GM20000 (cell line): ENCODE data around the gene IDH3A.

Experiments
- DNase-seq: peaks from one replicate; pipeline ENCODE4 v3.0.0; 2012; ENCODE audit warnings: low spot score
- TF ChIP-seq, protein P1 (sequence below): IDR thresholded peaks from 2 replicates; pipeline ENCODE4 v1.5.1; 2012; ENCODE audit warnings: mild to moderate bottlenecking, control low read depth; ENCODE audit errors: extremely low read depth, missing control alignments

The IDH3A gene

GRCh38 chr15:78129751-78130287, 19.3 kb upstream of the IDH3A start:
- peak; percentile 35 for DNase-seq

DNA sequence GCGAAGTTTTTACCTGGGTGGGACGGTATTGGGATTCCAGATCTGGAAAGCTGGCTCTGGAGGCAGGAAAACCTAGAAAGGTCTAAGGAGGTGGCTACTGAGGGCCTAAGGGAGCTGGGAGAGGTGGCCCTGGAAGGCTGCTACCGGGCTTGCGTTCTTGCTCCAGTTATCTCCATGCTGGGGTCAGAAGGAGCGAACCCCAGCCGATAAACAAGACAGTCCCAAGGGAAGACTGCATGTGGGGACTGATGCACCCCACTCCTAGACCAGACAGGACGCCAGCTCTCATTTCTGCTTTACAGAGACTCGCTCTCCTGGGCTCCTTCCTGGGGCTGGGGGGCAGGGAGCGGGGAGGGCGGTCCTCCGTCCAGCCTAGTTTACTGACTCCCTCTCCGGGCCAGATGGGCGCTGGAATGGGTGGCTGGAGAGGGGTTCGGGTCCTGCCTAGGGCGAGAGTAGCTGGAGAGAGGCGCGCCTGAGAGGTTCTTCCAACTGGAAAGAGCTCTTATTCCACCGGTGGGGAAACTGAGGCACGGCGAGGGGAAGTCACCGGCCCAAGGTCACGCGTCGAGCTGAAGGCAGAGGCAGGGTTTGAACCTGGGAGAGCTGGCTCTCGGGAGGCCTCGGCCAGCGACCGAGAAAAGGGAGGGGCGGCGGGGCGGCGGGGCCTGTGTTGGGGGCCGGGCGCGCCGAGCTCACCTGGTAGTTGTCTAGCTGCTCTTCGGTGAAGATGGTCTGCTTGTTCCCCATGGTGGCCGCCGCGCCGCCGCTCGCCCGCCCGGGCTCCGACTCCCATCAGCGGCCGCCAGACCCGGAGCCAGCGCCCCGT, 18.5 kb upstream of the IDH3A start:
- DNase-seq: peak; percentile 42

More at GRCh38 chr15:78129751-78130287, 19.3 kb upstream of the IDH3A start:
- TF ChIP-seq, protein P1, sequence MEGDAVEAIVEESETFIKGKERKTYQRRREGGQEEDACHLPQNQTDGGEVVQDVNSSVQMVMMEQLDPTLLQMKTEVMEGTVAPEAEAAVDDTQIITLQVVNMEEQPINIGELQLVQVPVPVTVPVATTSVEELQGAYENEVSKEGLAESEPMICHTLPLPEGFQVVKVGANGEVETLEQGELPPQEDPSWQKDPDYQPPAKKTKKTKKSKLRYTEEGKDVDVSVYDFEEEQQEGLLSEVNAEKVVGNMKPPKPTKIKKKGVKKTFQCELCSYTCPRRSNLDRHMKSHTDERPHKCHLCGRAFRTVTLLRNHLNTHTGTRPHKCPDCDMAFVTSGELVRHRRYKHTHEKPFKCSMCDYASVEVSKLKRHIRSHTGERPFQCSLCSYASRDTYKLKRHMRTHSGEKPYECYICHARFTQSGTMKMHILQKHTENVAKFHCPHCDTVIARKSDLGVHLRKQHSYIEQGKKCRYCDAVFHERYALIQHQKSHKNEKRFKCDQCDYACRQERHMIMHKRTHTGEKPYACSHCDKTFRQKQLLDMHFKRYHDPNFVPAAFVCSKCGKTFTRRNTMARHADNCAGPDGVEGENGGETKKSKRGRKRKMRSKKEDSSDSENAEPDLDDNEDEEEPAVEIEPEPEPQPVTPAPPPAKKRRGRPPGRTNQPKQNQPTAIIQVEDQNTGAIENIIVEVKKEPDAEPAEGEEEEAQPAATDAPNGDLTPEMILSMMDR: no peak

DNA sequence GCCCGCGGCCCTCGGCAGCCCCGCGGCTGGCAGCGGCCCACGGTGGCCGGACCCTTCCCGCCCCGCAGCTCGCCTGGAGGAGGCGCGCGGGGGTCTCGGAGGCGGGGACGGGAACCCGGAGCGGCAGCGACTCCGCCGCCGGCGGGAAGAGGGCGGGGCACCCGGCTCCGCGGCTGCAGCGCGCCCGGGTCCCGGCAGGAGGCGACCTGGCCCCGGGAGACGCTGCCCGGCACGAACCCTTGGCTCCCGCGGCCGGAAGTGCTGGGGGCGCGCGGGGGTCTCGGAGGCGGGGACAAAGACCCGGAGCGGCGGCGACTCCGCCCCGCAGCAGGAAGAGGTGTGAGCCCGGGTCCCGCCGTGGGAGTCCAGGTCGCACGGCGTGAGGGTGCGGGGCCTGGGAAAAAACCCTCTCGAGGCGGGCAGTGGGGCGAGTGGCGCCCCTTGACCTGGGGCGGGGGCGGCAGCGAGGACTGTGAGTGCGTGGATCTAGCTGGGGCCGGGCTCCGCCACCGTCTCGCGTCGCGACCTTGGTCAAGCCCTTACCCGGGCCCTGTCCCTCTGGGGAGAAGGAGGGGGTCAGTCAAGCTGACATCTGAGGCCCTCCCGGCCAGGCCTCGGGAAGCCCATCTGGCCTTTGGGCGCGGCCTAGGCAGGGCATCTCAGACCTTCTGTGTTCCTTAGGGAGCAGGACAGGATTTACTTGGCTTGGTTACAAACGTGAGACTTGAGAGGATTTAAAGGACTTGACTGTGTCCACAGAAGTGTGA, 17.7 kb upstream of the IDH3A start, which contains the start of gene CIB2:
CIB2 (minus strand) TSS at position 151 of the 767 bp plus-strand sequence. CDS start 230 bp downstream, outside the sequence.
- TF ChIP-seq, protein P1: peak; percentile 77
- peak; percentile 98 for DNase-seq

More for the DNA sequence above, 18.5 kb upstream of the IDH3A start:
- TF ChIP-seq, protein P1: no peak

- TF ChIP-seq, protein P1: no peak
- no peak for DNase-seq
Measured at GRCh38 chr15:78133801-78134200, 15.4 kb upstream of the IDH3A start.

DNA sequence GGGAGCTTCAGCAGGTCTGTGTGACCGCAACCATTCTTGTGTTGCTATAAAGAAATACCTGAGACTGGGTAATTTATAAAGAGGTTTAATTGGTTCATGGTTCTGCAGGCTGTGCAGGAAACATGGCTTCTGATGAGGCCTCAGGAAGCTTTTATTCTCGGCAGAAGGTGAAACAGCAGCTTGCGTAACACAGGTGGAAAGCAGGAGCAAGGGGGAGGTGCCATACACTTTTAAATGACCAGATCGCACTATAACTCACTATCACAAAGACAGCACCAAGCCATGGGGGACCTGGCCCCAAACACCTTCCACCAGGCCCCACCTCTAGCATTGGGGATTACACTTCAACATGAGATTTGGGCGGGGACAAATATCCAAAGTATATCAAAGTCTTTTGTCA, 9.6 kb upstream of the IDH3A start:
- DNase-seq: no peak
- TF ChIP-seq, protein P1: no peak

DNA sequence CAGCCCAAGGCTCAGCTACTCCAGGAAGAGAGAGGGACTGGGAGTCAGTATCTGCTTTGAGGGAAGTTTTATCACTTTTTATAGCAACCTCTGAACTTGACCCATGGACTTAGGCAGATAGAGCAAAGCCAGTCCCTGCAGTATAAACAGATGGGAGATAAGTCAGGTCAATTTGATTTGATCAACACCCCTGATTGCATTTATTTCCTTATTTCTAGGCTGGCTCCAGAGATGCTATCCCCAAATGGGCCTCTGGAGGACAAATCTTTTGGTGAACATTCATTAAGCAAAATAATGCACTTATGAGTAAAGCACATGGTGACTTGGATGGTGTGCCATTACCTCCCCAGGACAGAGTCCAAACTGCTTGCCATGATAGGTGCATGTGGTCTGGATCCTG, 8.9 kb upstream of the IDH3A start:
- no peak for DNase-seq
- TF ChIP-seq, protein P1: no peak
